NCI-H345 (cell line): ENCODE results near the gene PHACTR2.

Experiments used
- DNase-seq: peaks from one replicate; lab custom pipeline; 2025; lab: John Stamatoyannopoulos, UW

Gene PHACTR2

DNA sequence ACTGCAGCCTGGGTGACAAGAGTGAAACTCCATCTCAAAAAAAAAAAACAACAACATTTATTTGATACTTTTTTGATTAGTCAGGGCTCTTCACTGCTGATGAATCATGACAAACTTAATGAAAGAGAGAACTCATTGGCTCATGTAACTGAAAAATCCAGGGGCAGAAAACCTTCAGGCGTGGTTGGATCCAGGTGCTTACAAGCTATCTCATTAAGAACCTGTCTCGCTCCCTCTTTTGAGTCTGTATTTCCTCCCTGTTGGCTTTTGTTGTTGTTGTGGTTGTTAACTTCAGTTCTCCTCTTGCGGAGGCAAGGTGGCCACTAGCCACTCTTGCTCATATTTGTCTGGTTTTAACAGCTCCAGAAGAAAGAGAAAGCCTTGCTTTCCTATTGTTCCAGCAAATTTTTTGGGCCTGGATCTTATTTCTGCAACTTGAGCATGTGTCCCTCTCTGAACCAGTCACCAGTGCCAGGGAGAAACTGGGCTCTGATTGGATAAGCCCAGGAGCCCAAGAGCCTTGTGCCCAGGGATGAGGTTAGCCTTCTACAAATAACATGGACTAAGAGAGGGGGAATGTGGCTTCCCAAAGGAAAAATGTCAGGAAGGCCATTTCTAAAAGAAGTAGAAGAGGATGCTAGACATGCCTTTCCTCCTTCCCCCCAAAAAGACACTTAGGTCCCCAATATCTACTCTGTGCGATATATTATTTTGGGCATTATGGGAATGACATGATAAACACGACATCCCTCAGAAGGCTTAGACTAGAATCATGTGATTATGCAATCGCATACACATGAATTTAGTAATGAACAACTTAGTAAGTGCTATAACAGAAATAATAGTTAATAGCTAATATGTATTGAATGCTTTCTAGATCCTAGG lies 64.5 kb downstream of the PHACTR2 start:
- no peak for DNase-seq

- no peak for DNase-seq
Observed at GRCh38 chr6:143742955-143743255, 65.1 kb downstream of the PHACTR2 start.

DNA sequence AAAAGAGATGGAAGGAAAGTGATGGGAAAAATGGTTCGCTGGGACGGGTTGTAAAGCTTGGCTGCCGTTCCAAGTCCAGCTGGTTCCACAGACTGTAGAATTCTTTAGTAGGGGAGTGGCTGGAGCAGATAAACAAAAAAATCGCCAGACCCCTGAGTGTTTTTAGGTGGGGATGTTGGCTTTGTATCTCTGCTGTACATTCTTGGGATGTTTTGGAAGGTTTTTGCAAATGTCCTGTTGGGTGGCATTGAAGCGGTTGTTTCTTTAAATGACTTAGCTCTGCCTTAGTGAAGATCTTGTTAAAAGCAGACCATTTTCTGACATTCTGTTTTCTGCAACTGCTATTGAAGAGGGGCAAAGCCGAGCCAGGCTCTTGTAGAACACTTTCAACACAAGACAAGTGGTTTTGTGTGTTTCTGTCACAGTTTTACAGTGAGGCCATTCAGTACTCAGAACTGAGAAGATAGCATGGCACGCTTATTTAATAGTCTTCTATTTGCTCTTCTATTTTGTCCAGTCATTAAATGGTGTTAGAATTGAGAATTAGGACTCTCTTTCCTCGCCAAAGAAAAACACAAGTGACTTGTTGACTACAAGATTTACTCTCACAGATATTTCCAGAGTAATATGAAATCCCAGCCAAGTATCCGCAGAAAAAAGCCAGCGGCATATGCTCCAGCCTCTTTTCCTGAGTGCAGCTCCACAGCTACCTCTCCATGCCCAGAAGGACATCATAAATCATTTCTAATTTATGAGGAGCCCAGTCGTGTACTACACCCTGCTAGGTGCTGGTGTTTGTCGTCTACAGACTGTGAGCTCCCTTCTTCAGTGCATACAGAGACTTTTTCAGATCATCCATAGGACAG lies 65.8 kb downstream of the PHACTR2 start:
- DNase-seq = no peak

- peak; percentile 55 for DNase-seq
Observed at GRCh38 chr6:143744551-143745165, 66.9 kb downstream of the PHACTR2 start.

DNA sequence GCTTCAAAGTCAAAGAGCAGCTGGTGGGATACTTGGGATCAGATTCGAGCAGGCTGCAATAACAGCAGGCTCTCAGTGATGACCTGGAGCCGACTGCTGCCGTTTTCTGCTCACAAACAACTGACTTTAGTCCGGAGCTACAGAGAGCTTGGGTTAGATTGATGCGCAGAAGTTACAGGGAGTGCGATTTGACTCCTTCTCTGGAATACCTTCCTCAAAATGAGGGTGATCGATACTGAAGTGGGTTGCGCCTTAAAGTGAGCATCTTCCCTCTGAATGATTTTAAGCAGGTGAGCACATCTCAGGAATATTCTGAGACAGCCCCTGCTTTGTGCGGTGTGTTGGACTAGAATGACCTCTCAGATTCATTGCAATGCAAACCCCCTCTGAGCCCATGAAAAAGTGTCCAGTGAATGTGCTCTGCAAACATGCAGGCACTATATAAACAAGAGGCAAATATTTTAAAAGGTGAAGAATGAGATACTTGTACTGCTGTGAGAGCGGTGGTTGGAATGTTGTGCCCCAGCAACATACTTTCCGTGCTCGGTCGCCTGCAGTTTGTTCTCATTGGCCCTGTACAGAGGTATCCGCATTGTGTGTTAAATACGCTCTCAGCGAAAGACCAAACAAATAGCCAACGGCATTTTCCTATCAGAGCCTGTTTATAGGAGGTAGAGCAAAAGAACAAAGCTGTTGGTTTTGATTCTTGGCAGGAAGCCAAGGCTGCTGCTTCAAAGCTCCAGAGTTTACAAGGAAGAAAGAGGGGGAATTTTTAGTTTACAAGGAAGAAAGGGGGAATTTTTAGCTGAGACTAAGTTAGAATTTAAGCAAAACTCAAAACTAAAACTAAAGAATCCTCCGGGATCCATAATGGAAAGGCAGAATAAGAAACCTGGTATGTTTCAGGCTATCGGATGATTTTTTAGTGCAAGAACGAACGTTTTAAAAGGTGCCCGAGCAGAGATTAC lies 67.7 kb downstream of the PHACTR2 start:
- peak; percentile 93 for DNase-seq

DNA sequence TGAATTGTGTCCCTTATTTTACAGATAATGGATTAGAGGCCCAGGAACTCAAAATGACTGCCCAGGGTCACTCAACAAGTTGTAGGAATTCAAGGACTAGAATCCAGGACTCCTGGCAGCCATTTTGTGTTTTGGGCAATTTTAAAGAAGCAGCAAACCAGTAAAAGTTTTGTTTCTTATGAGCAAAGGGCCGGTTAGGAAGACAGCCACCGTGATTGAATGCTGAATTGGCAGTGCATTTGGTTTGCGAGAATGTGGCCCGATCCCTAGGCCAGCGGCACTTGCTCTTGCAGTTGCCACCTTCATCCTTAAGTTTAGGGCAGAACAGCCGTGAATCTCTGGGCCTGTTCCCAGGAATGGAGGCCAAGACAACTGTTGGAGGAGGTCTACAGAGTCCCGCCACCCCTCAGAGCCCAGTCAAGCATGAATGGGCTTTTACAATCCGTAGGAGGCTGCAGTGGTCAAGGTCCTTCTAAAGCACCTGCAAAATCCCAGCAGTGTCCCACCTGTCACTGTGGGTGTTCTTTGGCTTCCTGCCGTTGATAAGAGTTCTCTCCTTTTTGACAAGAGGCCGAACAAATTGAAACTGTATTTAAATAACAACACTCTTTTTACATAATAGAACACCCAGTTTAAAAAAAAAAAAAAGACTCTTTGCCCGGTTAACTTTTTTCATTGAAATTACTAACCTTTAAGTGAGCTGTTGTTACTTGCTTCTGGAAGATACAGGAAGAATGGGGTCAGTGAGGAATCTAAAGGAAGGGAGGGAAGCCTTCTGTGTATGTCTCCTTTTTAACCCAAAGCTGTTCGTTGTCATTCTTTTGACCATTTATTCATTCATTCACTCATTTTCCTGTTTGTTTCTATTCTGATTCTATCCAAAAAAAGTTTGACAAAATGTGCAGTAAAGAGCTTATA lies 68.7 kb downstream of the PHACTR2 start:
- peak; percentile 48 for DNase-seq

- no peak for DNase-seq
Observed at GRCh38 chr6:143747347-143747842, 69.6 kb downstream of the PHACTR2 start.

DNA sequence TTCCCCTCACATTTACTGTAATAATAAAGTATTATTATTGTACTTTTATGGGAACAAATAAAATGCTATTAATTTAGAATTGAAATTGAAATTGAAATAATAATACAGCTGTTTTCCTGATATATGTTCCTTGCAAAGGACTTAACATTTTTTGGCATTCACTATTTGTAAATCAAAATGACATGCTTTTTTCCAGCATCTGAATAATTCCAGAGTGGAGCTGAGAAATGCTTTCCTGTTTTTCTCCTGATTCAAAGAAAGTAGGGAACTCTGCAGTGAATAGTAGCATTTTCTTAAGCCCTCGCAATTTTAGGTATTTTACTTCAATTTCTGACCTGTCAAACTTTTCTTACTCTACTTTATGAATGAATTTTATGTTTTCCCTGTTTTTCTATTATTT lies 72.1 kb downstream of the PHACTR2 start:
- DNase-seq = no peak

DNA sequence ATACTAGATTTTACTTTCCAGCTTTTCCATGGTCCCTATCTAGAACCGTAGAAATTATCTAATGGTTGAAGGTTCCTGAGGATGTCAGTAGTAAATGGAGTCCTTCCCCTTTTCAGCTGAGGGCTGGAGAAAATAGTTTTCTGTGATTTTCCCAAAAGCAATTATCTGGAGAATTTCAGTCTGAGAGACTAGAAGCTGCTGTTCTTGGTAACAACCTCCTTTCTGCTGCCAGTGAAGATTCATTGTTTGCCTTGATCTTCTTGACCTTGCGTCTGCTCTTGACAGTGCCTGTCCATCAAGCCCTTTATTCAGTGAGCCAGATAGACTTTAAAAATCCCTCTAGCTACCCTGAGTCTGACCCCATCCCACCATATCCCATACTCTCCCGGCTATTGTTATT lies 73.1 kb downstream of the PHACTR2 start:
- no peak for DNase-seq

- DNase-seq = no peak
Observed at GRCh38 chr6:143752459-143752858, 74.7 kb downstream of the PHACTR2 start.

DNA sequence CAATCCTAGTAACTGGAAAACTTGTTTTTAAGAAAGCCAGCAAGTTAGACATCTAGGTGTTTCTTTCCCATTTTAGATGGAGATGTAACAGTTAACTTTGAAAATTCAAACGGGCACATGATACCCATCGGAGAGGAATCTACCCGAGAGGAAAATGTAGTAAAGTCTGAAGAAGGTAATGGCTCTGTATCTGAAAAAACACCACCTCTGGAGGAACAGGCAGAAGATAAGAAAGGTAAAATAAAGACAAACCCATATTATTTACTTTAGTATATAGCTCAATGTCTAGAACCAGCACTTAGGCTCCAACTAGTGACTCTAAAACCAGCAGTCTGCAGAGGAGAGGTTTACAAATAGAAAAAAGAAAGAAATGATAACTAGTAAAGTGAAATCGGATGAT lies 75.9 kb downstream of the PHACTR2 start:
- DNase-seq = no peak

- no peak for DNase-seq
Observed at GRCh38 chr6:143754204-143754603, 76.4 kb downstream of the PHACTR2 start.

- no peak for DNase-seq
Observed at GRCh38 chr6:143755301-143755744, 77.6 kb downstream of the PHACTR2 start.

- DNase-seq = no peak
Observed at GRCh38 chr6:143757346-143757832, 79.6 kb downstream of the PHACTR2 start.

DNA sequence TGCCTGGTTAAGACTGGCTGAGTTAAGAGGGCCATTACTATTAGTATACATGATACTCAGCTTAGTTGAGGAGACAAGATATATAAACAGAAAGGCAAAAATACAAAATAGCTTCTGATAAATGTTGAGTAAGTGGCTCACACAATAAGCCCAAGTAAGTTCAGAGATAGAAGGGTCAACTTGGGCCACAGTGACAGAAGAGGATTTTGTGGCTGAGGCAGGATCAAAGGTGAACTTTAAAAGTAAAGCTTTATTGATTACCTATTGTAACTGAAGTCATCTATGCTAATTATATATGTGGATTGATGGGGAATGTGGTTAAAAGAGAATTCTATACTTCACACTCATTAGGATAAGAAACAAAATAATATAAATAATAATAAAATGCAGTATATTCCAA lies 80.8 kb downstream of the PHACTR2 start:
- DNase-seq = no peak

DNA sequence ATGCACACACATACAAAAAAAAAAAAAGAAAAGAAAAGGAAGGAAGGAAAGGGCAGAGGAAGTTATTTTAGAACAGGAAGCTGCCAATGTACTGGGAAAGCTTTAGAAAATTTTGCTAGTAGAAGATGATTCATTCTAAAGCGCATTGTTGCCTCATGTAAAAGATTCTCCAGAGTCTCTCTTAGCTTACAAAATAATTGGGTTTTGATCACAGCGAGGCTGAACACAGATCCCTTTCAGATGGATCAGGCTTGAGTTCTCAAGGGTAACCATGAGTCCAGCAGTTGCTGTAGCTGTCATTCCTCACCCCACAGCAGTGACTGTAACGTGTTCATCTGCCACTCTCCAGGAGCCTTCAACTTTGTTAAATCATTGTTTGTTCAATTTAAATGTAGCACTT lies 81.9 kb downstream of the PHACTR2 start:
- no peak for DNase-seq

DNA sequence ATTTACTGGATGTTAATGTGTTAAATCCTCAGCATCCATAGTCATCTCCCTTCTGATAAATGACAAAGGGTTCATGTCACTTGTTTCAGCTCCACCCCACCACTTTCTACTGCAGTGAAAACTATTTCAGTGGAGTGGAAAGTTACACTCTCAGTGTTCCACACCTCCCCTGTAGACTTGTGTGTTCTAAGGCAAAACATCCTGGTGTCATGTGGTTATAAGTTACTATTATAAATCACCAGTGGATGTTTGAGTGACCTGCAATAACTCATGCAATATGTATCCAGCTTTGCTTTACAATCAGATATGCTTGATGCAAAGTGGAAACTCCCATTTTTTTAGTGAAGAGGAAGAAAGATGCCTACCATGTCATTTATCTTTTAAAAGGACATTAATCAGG lies 83.3 kb downstream of the PHACTR2 start:
- no peak for DNase-seq

DNA sequence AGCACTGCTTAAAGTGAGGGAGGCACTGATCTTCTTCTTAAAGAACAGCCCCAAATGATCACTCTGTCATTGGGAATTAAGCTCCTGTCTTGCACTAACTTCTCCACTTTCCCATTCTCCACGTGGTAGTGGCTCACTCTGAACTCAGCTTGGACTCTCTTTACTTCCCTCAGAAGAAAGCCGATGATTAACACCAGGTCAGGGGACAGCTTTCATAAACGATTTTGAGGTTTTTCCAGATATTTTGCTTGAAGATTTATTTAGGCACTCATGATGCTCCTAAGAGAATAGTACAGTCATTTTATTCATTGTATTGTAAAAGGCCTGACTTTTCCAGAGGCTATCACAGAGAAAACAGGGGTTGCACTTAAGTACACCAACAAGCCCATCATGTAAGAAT lies 84.4 kb downstream of the PHACTR2 start:
- DNase-seq = no peak

DNA sequence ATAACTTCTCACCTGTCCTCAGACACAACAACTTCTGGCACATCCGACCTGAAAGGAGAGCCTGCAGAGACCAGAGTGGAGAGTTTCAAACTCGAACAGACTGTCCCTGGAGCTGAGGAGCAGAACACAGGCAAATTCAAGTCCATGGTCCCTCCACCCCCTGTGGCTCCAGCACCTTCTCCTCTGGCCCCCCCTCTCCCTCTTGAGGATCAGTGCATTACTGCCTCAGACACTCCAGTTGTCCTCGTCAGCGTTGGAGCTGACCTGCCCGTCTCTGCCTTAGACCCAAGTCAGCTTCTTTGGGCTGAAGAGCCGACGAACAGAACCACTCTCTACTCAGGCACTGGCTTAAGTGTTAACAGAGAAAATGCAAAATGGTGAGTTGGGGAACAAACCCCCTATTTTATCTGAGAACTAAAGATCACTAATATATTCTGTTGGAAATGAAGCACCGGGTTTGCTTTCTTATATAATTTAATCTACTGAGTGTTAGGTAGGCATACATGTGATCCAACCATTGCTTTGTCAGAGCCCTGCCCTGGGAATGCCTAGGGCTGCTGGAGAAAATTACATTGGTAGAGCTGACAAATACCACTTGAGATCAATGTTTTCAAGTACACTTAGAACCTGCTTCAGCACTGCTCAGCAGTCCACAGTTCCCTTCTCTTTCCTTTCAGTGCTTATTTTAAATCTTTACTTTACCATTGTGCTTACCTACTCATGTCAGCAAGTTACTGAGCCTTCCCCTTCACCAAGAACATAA lies 87.8 kb downstream of the PHACTR2 start:
- DNase-seq = no peak
